IPS-15b (cell line): ENCODE results near the gene OCA2.
"Not testable (repeated sequence)": the region's sequence is repeated elsewhere in the genome, so short reads cannot be mapped to it uniquely, and the experiment has no call there.

ENCODE experiments used
- H3K27me3 ChIP-seq: one replicate; pipeline ENCODE4 v1.6.1; 2013; ENCODE audit warnings: low read length; ENCODE audit not compliant: control insufficient read depth, insufficient read depth
- H3K36me3 ChIP-seq: one replicate; pipeline ENCODE4 v1.6.1; 2013; ENCODE audit warnings: low read length; ENCODE audit not compliant: control insufficient read depth, insufficient read depth
- H3K4me1 ChIP-seq: one replicate; pipeline ENCODE4 v1.6.1; 2013; ENCODE audit warnings: mild to moderate bottlenecking, low read length; ENCODE audit not compliant: control insufficient read depth, insufficient read depth
- H3K4me3 ChIP-seq: one replicate; pipeline ENCODE4 v1.5.1; 2013; ENCODE audit warnings: low read depth, low read length
- H3K9ac ChIP-seq: one replicate; pipeline ENCODE4 v1.6.1; 2013; ENCODE audit warnings: low read depth, mild to moderate bottlenecking, low read length
- H3K9me3 ChIP-seq: one replicate; pipeline ENCODE4 v1.6.1; 2013; ENCODE audit warnings: mild to moderate bottlenecking, low read length; ENCODE audit not compliant: control insufficient read depth, insufficient read depth

Gene OCA2

GRCh38 chr15:28015855-28016254 lies 83.3 kb downstream of the OCA2 start:
- peaks cover 3% of the 10 kb centered on the region for H3K4me1 ChIP-seq
- H3K4me3 ChIP-seq: no peak overlapping the region
- no peaks in the 10 kb centered on the region for H3K9me3 ChIP-seq
- H3K27me3 ChIP-seq: peaks cover 2% of the 10 kb centered on the region
- peaks cover 2% of the 10 kb centered on the region for H3K36me3 ChIP-seq
- no peak overlapping the region for H3K9ac ChIP-seq

DNA sequence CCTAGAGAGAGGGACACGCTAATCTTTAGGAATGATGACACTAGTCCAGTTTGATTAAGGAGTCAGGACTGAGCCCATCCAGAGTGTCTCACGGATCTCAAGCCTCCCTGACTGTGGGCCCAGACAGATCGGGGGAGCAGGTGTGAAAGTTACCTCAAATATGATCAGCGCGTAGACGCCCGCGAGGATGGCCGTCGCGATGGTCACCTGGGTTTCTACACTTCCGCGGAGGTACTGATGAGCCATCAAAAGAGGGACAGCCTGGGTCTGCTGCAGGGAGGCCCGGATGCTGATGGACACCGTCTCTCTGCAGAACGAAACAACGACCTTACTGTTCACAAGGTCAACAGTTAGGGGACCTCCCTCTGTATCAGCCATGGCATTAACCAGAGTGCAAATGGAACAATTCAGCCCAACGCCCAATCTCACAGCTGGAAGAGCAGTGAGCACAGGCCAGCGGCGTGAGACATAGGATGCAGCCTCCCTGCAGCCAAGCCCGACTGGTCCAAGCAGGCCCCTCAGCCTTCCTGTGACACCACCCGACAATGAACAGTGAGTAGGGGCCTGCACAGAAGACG lies 84.4 kb downstream of the OCA2 start:
- Histone ChIP-seq H3K36me3 (peaks cover 2% of the 10 kb centered on the region), H3K9me3 (no peaks in the 10 kb centered on the region), H3K4me1 (peaks cover 3% of the 10 kb centered on the region), H3K27me3 (peaks cover 2% of the 10 kb centered on the region), H3K9ac (no peak overlapping the region), H3K4me3 (no peak overlapping the region)

- peaks cover 2% of the 10 kb centered on the region for H3K36me3 ChIP-seq
- H3K9ac ChIP-seq: no peak overlapping the region
- H3K4me3 ChIP-seq: no peak overlapping the region
- H3K27me3 ChIP-seq: peaks cover 2% of the 10 kb centered on the region
- H3K4me1 ChIP-seq: no peaks in the 10 kb centered on the region
- no peaks in the 10 kb centered on the region for H3K9me3 ChIP-seq
Measured at GRCh38 chr15:28013976-28014375, 85.1 kb downstream of the OCA2 start.

DNA sequence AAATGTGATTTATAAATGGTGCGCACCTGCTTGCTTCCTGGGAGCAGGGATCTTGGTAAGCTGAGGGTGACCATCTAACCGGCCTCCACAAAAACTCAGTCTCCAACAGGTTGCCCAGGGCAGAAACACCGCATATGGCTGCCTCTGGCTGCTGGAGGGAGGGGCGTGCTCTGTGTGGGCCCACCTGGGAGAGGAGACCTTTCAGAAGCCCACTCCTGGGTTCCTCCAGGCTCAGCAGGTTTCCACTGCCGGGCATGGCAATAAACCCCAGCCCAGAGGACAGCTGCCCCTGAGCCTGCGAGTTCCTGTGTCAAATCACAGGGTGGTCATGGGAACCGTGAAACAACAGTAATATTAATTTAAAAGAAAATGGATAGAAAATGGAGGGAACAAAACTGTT lies 85.6 kb downstream of the OCA2 start:
- Histone ChIP-seq H3K27me3 (peaks cover 2% of the 10 kb centered on the region), H3K4me3 (no peak overlapping the region), H3K36me3 (peaks cover 2% of the 10 kb centered on the region), H3K4me1 (no peaks in the 10 kb centered on the region), H3K9ac (no peak overlapping the region), H3K9me3 (no peaks in the 10 kb centered on the region)

DNA sequence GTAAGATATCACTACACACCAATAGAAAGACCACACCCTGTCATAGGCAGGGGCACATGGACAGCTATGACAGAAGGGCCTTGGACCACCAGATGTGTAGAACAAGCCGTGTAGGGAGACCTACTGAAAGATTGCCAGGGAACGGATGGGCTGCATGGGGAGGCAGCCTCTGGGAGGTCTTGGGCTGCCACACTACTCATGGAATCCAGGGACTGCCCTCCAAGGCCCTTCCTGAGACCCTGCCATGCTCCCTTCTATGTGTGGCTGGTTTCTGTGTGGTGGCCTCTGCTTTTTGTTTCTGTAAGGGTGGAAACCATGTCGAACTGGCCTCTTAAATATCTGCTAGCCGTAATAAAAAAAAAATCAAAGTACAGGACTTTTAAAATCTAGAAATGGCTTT lies 86.9 kb downstream of the OCA2 start:
- no peak overlapping the region for H3K4me3 ChIP-seq
- H3K27me3 ChIP-seq: no peaks in the 10 kb centered on the region
- H3K9me3 ChIP-seq: no peaks in the 10 kb centered on the region
- no peaks in the 10 kb centered on the region for H3K4me1 ChIP-seq
- no peak overlapping the region for H3K9ac ChIP-seq
- peaks cover 2% of the 10 kb centered on the region for H3K36me3 ChIP-seq

DNA sequence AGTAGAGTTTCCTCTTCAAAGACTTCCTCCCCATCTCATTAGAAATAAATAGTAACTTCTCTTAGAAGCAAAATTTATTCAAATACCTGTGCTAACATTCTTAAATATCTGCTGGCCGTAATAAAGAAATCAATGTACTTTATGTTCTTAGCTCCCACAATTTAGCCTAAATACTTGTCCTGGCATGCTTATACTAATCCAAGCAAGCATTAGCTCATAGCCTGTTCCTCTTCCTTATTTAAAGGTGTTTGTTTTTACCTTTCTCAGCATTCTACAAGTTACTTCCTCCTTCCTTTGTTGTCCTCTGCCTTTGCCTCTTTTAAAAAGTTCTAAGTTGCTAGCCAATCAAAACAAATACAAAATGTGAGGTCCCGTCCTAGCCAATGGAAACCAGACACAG lies 90.9 kb downstream of the OCA2 start:
- H3K27me3 ChIP-seq, H3K4me3 ChIP-seq, H3K4me1 ChIP-seq, H3K9ac ChIP-seq, H3K9me3 ChIP-seq, H3K36me3 ChIP-seq: not testable (repeated sequence)

GRCh38 chr15:28006116-28006905 lies 92.8 kb downstream of the OCA2 start:
- no peaks in the 10 kb centered on the region for H3K4me1 ChIP-seq
- H3K27me3 ChIP-seq: no peaks in the 10 kb centered on the region
- no peaks in the 10 kb centered on the region for H3K36me3 ChIP-seq
- no peak overlapping the region for H3K9ac ChIP-seq
- H3K4me3 ChIP-seq: no peak overlapping the region
- H3K9me3 ChIP-seq: no peaks in the 10 kb centered on the region

DNA sequence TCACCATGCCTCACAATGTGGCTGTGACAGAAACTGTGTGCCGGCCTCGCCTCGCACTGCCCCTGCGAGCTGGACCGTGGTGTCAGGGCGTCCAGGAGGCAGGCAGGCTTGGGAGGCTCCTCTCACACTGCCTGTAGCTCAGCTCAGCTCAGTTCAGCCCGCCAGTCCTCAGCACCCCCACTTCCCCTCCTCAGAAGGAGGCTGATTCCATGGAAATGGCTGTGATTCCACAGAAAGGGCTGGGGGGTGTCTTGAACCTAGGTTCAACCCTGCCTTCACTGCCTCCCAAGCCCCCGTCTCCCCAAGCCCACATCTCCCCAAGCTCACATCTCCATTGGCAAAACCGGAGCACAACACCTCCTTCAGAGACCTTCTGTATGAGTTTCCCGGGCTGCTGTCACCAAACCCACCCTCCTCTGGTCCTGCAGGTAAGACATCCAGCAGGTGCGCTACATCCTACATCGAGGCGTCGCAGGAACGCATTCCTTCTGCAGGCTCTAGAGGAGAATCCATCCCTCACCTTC lies 94.0 kb downstream of the OCA2 start:
- Histone ChIP-seq H3K9me3 (no peaks in the 10 kb centered on the region), H3K36me3 (no peaks in the 10 kb centered on the region)

GRCh38 chr15:28004143-28005003 lies 94.7 kb downstream of the OCA2 start:
- no peak overlapping the region for H3K9ac ChIP-seq
- no peaks in the 10 kb centered on the region for H3K36me3 ChIP-seq
- no peaks in the 10 kb centered on the region for H3K9me3 ChIP-seq
- H3K27me3 ChIP-seq: no peaks in the 10 kb centered on the region
- no peak overlapping the region for H3K4me3 ChIP-seq
- no peaks in the 10 kb centered on the region for H3K4me1 ChIP-seq

More for the DNA sequence above, 94.0 kb downstream of the OCA2 start:
- H3K4me3 ChIP-seq: no peak overlapping the region
- no peaks in the 10 kb centered on the region for H3K27me3 ChIP-seq
- H3K9ac ChIP-seq: no peak overlapping the region
- H3K4me1 ChIP-seq: no peaks in the 10 kb centered on the region

- H3K4me1 ChIP-seq: no peaks in the 10 kb centered on the region
- no peak overlapping the region for H3K9ac ChIP-seq
- H3K27me3 ChIP-seq: no peaks in the 10 kb centered on the region
- no peaks in the 10 kb centered on the region for H3K36me3 ChIP-seq
- H3K4me3 ChIP-seq: no peak overlapping the region
- H3K9me3 ChIP-seq: no peaks in the 10 kb centered on the region
Measured at GRCh38 chr15:28003302-28004037, 95.6 kb downstream of the OCA2 start.

GRCh38 chr15:28002867-28003266 lies 96.2 kb downstream of the OCA2 start:
- Histone ChIP-seq H3K9me3 (no peaks in the 10 kb centered on the region), H3K27me3 (no peaks in the 10 kb centered on the region), H3K4me3 (no peak overlapping the region), H3K36me3 (no peaks in the 10 kb centered on the region), H3K9ac (no peak overlapping the region), H3K4me1 (no peaks in the 10 kb centered on the region)
